CD4-positive, alpha-beta T cell treated with Interferon gamma for 1 hour (primary cell): Measurements from ENCODE around the gene CYP27B1.
A peak's percentile ranks its signal among the peaks of the same experiment; 100 is the strongest.
"Not testable (repeated sequence)": the region's sequence is repeated elsewhere in the genome, so short reads cannot be mapped to it uniquely, and the experiment has no call there.

Source experiments
- DNase-seq: peaks from one replicate; pipeline ENCODE4 v3.0.0-alpha.2; 2020

The CYP27B1 gene

DNA sequence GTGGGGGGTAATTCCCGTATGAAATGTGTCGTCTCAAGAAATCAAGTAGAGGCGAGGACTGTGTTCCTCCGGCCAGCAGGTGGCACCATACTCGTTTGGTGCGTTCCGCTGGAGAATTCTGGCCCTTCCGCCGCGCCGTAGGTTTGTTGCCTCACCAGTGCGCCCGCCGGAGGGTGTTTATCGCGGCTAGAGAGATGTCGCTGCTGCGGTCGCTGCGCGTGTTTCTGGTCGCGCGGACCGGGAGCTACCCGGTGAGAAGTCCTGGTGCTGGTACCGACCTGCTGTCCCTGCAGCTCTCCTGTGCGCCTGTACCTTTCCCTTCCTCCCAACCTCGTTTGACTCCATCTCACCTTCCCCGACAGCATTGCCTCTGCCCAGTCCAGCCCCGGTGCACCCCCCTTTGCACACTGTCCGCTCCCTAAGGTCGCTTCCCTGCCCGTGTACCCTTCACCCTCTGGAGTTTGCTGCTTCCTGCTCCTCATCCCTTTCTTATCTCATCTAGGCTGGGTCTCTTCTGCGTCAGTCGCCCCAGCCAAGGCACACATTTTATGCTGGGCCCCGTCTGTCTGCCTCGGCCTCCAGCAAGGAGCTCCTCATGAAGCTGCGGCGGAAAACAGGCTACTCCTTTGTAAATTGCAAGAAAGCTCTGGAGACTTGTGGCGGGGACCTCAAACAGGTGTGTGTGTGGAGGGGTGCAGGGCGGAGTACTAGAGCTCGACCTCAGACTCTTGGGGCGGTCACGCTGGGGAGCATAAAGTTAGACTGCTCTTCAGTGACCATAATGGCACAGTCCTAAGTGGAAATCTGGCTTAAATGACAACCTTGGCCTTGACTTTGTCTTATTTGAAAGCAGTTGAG lies 16.0 kb upstream of the CYP27B1 start, which contains the start of gene TSFM:
Gene TSFM (plus strand): TSS at position 180 of the 858 bp plus-strand sequence. CDS start 15 bp downstream, at position 195.
- DNase-seq, result peak; percentile 92

GRCh38 chr12:57782243-57782607 lies 15.3 kb upstream of the CYP27B1 start:
- no peak for DNase-seq

- no peak for DNase-seq
These were observed 14.9 kb upstream of the CYP27B1 start for GRCh38 chr12:57781801-57782200.

- DNase-seq, result no peak
These were observed 14.4 kb upstream of the CYP27B1 start for GRCh38 chr12:57781244-57781643.

- DNase-seq, result no peak
These were observed 13.5 kb upstream of the CYP27B1 start for GRCh38 chr12:57780284-57780897.

DNA sequence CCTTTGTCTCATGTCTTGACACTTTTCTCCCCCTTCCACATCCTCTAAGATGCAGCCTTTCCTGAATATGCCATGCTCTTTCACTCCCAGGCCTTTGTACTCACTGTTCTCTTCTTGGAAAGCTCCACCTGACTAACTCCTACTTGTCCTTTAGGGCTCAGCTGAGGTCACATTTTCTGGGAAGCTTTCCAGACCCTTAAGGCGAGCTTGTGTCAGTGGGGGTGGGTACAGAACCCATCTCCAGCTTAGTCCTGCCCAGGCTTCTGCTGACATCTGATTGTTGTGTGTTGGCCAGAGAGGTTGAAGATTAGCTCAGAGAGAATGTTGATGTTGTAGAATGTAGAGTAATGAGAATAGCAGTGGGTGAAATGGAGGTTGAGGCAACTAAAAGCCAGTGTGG lies 12.9 kb upstream of the CYP27B1 start:
- no peak for DNase-seq

DNA sequence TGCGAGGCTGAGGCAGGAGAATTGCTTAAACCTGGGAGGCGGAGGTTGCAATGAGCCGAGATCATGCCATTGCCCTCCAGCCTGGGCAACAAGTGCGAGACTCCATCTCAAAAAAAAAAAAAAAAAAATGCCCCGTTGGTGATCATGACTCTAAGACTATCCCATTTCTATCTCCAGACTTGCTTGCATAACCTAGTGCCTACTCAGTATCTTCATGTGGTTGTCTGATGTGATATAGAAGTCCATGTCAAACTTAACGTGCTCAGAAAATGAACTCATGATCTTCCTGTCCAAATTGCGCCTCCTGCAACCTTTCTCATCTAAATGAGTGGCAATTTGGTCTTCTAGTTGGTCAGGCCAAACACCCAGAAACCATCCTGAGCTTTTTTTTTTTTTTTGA lies 11.0 kb upstream of the CYP27B1 start:
- no peak for DNase-seq

GRCh38 chr12:57777367-57777766 lies 10.5 kb upstream of the CYP27B1 start:
- no peak for DNase-seq

GRCh38 chr12:57776247-57776587 lies 9.3 kb upstream of the CYP27B1 start:
- DNase-seq, result no peak

DNA sequence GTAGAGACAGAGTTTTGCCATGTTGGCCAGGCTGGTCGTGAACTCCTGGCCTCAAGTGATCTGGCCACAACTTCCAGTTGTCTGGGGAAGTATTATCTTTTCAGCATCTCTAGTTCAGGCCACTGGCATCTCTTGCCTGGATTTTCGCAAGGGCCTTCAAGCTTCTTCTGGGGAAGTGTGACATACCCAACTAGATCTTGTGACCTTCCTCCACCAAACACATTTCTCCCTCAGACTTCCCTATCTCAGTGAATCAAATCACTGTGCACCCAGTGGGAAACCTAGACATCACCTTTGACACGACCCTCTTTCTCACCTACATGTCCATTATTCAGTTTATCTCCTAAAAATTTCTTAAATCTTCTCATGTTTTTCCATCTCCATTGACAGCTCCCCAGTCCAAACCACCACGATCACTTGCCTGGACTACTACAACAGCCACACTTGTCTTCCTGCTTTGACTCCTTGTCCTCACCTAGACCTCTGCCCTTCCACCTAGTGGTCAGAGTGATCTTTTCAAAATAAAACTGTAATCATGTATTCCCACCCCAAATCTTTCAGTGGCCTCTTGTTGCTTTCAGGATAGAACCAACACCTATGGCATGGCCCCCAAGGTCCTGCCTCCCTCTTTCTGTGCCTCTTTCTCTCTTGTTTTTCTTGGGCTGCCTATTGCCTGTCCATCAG lies 8.8 kb upstream of the CYP27B1 start:
- no peak for DNase-seq

- DNase-seq, result no peak
These were observed 8.2 kb upstream of the CYP27B1 start for GRCh38 chr12:57775044-57775443.

GRCh38 chr12:57774634-57775033 lies 7.8 kb upstream of the CYP27B1 start:
- DNase-seq, result not testable (repeated sequence)

DNA sequence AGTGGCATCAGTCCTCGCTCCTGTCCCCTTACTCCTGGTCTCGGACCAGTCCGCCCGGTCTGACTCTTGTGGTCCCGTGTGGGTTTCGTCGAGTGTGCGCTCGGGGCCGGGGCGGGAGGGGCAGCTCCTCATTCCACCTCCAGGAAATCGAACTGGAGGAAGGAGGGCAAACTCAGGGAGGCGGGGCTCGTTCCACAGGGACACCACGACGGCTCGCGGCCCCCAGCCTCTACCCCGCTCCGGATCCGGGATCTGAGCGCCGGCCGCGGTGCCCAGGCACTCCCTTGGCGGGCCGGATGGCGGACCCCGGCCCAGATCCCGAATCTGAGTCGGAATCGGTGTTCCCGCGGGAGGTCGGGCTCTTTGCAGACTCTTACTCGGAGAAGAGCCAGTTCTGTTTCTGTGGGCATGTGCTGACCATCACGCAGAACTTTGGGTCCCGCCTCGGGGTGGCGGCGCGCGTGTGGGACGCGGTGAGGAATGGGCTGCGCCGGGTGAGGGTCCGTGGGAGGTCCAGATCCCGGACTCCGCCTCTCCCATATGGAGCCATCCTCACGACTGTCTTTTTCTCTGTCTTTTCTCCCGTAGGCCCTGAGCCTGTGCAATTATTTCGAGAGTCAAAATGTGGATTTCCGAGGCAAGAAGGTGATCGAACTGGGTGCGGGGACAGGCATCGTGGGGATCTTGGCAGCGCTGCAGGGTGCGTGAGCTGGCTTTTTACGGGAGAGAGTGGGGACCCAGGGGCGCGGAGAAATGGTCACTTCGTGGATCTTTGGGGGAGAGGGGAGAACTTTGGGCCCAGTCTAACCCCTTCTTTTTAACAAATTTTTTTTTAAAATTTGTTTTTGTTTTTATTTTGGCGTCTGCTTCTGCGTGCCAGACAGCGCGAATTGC lies 5.8 kb upstream of the CYP27B1 start, which contains the start of gene EEF1AKMT3:
Gene EEF1AKMT3 (plus strand): TSS at position 186 of the 894 bp plus-strand sequence. CDS start 111 bp downstream, at position 297.
- no peak for DNase-seq

DNA sequence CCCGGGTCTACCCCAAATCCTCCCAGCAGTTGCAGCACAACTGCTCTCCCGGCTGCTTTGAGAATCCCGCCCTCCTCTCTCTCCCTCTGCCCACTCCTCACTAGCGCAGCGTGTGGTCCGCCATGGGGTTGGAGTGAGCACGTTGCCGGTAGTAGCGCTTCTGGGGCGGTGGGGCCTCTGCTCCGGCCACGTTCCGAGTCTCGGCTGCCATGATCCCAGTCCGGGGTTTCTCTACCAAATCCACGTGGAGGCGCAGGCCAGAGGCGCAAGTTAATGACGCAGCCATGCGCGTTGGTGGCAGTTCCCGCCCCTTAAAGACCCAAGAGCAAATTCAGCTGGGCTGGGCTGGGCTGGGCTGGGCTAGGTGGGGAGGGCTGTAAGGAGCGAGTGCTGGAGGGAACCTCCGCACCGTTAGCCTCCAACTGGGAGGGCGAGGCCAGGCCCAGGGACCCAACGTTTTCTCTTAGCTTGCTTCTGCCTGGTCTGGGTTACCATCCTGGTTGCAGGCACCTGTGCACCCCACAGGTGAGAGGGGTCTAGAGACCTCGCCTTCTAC lies 5.1 kb upstream of the CYP27B1 start, which contains the start of gene METTL1:
Gene METTL1 (minus strand): TSS at position 233 of the 556 bp plus-strand sequence. CDS start 22 bp downstream, at position 211.
- DNase-seq, result peak; percentile 89

- peak; percentile 80 for DNase-seq
These were observed 4.5 kb upstream of the CYP27B1 start for GRCh38 chr12:57771236-57771872.

- no peak for DNase-seq
These were observed 3.9 kb upstream of the CYP27B1 start for GRCh38 chr12:57770734-57771133.

- DNase-seq, result no peak
These were observed 2.7 kb upstream of the CYP27B1 start for GRCh38 chr12:57769594-57769993.

GRCh38 chr12:57767876-57768275 lies 998 bp upstream of the CYP27B1 start:
- no peak for DNase-seq

GRCh38 chr12:57767305-57767698 lies 424 bp upstream of the CYP27B1 start:
- no peak for DNase-seq

DNA sequence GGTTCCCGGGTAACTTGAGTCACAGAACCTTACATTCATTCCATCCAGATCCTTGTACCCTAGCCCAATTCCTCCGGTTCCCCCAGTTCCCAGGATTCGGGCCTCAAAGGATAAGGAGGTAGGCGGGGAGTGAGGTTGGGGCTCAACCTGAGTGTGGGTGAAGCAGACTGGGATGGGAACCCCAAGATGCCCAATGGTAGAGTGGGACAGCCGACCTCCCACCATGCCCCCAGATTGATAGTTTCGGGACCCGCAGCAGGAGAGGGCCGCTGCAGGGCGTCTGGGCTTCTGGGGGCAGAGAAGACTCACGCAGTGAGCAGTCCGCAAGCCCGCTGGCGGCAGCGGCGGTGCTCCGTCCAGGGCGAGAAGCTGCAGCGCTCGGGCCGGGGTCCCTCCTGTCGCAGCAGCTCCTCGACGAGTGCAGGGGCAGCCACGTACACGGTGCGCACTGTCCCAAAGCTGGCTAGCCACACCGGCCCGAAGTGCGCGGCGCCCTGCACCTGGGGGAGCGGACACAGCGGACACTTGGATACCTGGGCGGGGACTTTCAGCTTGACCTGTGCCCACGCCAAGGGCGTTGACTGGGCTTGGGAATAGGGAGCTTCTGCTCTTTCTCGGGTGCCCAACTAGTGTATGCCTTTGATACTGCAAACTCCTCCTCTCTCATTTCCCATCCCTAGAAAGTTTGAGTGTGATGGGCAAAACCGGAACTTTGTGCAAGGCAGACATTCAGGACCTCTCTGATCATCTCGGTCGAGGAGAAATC lies 997 bp downstream of the CYP27B1 start:
- DNase-seq, result no peak
